Thoracic aorta (tissue), 2 donors: ENCODE results near the gene PTPA. TPM values are rescaled to one million over a fixed set of nuclear protein-coding genes. Genes with fewer than 3 reads are reported as not detected.
A peak's percentile ranks its signal among the peaks of the same experiment; 100 is the strongest.

Experiments used
- ATAC-seq: fragments of 150-250 bp; one replicate; pipeline ENCODE4 v1.8.0; 2017; ENCODE audit warnings: low read depth; ENCODE audit not compliant: insufficient number of reproducible peaks, low FRiP score
- DNase-seq: peaks from one replicate; pipeline ENCODE4 v3.0.0-alpha.2; 2020; ENCODE audit warnings: low spot score
- H3K27ac ChIP-seq, 2 donors: fragments of 200-600 bp; sonication (generic); 1 replicate in 1 of 2; 2 replicates in 1 of 2; pipeline ENCODE4 v1.5.1; 2016; ENCODE audit warnings: mild to moderate bottlenecking in 2 of 2, moderate library complexity in 2 of 2
- H3K27me3 ChIP-seq: fragments of 200-600 bp; sonication (generic); replicated peaks from 2 replicates; pipeline ENCODE4 v1.6.0; 2016; ENCODE audit warnings: mild to moderate bottlenecking; ENCODE audit not compliant: insufficient read depth
- H3K36me3 ChIP-seq: fragments of 200-600 bp; sonication (generic); one replicate; pipeline ENCODE4 v1.5.1; 2016
- H3K4me1 ChIP-seq, 2 donors: fragments of 200-600 bp; sonication (generic); 1 replicate in 1 of 2; 2 replicates in 1 of 2; pipeline versions ENCODE4 v1.5.1 to v1.6.0; 2016; ENCODE audit warnings: low read depth in 2 of 2, mild to moderate bottlenecking in 1 of 2; ENCODE audit not compliant: control insufficient read depth in 1 of 2
- H3K4me3 ChIP-seq: fragments of 200-600 bp; sonication (generic); 2 replicates; pipeline ENCODE4 v1.5.1; 2016; ENCODE audit warnings: mild to moderate bottlenecking
- H3K9me3 ChIP-seq: fragments of 200-600 bp; sonication (generic); 2 replicates; pipeline ENCODE4 v1.5.1; 2016
- total RNA-seq, 2 donors: library from RNA; depleted of rRNA; stranded (reverse); fragments of >200 nt; gene quantifications; one replicate each; pipeline versions ENCODE4 v1.1.0 to v1.2.3, GENCODE V29; 2016
- TF ChIP-seq, protein P1 (sequence below): fragments of 200-600 bp; sonication (generic); IDR thresholded peaks from one replicate; pipeline ENCODE4 v1.5.1; 2019; ENCODE audit warnings: antibody characterized with exemption

The PTPA gene
- total RNA-seq, 2 donors from 2014 or later = 72.2 to 93.3 TPM

DNA sequence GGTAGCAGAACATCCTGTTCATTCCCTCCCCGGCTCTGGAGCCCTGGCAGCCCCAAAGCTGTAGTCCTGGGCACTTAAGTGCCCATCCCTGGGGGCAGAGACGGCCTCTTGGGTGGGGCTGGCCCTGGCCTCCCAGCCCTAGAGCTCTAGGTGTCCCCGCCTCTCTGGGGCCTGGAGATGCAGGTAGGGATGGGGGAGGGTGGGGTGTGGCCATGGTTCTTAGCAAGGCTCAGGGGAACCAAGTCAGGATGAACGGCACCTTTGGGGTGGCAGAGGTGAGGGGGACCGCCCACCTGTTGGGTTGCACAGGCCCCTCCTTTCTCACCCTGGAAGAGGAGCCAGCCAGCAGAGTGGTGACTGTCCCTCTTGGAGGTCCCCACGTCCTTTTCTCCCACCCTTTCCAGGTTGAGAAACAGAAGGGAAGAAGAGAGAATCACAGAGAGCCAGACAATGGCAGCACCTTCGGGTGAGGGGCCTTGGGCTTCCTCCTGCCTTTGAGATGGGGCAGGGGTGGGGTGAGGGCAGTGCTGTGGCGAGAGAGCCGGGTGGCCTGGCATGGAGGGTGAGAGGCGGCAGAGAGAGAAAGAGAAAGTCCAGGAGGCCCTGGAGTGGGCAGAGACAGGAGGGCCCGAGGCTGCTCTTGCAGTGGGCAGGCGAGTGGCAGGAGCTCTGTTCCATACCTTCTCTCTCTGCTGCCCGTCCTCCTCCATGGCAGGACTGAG lies 3.0 kb upstream of the PTPA start:
- no peaks in the 10 kb centered on the region for H3K27me3 ChIP-seq
- H3K4me1 ChIP-seq = peaks cover 16 to 28% of the 10 kb centered on the region in 2 donors
- TF ChIP-seq, protein P1, sequence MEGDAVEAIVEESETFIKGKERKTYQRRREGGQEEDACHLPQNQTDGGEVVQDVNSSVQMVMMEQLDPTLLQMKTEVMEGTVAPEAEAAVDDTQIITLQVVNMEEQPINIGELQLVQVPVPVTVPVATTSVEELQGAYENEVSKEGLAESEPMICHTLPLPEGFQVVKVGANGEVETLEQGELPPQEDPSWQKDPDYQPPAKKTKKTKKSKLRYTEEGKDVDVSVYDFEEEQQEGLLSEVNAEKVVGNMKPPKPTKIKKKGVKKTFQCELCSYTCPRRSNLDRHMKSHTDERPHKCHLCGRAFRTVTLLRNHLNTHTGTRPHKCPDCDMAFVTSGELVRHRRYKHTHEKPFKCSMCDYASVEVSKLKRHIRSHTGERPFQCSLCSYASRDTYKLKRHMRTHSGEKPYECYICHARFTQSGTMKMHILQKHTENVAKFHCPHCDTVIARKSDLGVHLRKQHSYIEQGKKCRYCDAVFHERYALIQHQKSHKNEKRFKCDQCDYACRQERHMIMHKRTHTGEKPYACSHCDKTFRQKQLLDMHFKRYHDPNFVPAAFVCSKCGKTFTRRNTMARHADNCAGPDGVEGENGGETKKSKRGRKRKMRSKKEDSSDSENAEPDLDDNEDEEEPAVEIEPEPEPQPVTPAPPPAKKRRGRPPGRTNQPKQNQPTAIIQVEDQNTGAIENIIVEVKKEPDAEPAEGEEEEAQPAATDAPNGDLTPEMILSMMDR = no peak
- no peak overlapping the region for H3K27ac ChIP-seq
- peaks cover 14% of the 10 kb centered on the region for H3K36me3 ChIP-seq
- no peak overlapping the region for H3K4me3 ChIP-seq
- DNase-seq (no peak), ATAC-seq (no peak)
- H3K9me3 ChIP-seq = no peaks in the 10 kb centered on the region

DNA sequence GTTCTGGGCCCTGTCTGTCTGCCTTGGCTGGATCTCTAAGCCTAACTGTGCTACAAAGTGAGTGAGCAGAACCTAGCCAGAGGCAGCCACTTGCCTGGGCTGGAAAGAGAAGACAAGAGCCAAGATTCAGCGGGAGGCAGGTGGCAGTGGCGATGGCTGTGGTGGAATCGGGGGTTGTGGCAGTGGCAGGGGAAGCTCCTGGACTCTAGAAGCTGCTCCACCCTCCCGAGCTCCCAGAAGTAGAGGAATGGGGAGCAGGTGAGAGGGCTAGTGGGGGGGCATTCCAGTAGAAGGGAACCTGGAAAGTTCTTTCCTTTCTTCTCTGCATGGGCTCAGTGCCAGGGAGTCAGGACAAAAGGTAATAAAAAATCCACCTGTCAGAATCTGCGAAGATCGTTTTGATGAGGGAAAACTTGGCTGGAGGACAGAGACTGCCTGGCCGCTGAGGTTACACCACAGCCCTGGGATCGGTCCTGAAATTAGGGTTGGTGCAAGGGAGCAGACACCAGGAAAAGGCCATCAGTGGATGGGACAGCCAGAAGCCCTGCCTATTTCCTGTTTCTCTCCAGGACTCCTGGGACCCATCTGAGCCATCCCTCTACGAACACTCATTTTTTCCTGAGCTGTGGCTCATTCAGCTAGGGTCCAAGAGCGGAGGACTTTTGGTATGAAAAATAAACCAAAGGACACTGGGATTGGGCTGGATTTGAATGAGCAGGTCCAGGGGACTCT lies 2.2 kb upstream of the PTPA start:
- Histone ChIP-seq H3K4me3 (peak overlapping the region; percentile 98), H3K36me3 (peaks cover 14% of the 10 kb centered on the region), H3K27me3 (no peaks in the 10 kb centered on the region), H3K9me3 (no peaks in the 10 kb centered on the region), H3K4me1 (peaks cover 16 to 28% of the 10 kb centered on the region in 2 donors), H3K27ac (no peak overlapping the region)
- TF ChIP-seq, protein P1 = no peak
- DNase-seq (no peak), ATAC-seq (no peak)

DNA sequence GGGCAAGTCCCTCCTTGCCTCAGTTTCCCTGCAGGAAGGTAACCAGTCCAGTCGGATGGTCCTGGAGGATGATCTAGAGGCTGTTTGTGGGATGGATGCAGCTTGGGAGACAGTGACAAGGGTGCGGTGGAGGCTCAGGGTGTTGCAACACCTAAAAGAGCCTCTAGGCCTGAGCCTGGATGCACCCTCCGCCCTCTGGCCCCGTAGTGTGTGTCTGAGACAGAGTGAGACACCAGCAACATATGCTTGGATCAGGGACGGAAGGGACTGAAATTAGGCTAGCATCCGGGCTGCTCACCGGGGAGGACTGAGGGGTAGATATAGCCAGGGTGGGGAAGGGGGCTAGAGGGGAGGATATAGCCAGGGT lies 1.7 kb upstream of the PTPA start:
- H3K27me3 ChIP-seq = no peaks in the 10 kb centered on the region
- no peak overlapping the region for H3K27ac ChIP-seq
- DNase-seq = no peak
- ATAC-seq = no peak
- peak overlapping the region; percentile 98 for H3K4me3 ChIP-seq
- TF ChIP-seq, protein P1 = no peak
- H3K4me1 ChIP-seq = peaks cover 16 to 28% of the 10 kb centered on the region in 2 donors
- peaks cover 14% of the 10 kb centered on the region for H3K36me3 ChIP-seq
- H3K9me3 ChIP-seq = no peaks in the 10 kb centered on the region

DNA sequence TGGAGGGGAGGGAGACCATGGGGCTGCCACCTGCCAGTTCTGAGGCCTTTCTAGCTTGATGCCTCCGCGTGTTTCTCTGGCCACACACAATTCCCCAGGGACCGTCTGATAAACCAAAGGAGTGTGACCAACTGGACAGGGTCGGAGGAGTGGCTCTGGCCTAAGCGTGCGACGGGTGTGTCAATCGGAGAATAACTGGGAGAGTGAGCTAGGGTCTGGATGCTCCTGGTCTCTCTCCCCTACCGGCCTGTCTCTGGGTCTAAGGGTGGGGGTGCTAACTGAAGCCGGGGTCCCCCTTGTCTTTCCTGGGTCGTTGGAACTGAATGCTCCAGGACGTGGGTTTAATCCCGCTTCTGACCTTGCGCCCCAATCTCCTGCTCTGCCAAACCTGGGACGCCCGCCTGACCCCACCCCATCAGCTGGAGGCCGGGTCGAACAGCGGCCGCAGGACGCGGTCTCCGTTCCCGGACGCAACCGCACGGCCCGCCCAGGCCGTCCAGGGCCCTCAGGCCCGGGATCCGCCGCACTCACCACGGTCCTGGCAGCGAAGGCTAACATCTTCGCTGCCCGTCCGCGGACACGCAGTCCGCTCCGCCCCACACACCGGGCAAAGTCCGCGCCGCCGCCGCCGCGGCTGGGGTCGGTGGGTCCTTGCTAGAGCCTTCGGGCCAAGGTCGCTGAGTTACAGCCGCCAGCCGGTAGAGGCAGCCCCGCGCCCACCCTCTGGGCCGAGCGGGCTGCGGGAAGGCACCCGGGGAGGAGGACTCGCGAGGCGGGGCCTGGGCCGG lies 1.1 kb upstream of the PTPA start:
- peaks cover 16 to 28% of the 10 kb centered on the region in 2 donors for H3K4me1 ChIP-seq
- H3K27me3 ChIP-seq = no peaks in the 10 kb centered on the region
- H3K9me3 ChIP-seq = no peaks in the 10 kb centered on the region
- H3K36me3 ChIP-seq = peaks cover 14% of the 10 kb centered on the region
- peak overlapping the region; percentile 98 for H3K4me3 ChIP-seq
- TF ChIP-seq, protein P1 = no peak
- ATAC-seq (no peak), DNase-seq (no peak)
- peak overlapping the region; percentile 83 for H3K27ac ChIP-seq
